Natural killer cell treated with Interleukin-12 subunit alpha and Interleukin-12 subunit beta and Interleukin-15 and Interleukin-18, amount 100 ng/mL, for 72 hours (primary cell): ENCODE results near the gene DDTL. TPM values are rescaled to one million over a fixed set of nuclear protein-coding genes. Genes with fewer than 3 reads are reported as not detected.

Source experiments
- total RNA-seq, 2 donors: library from RNA; stranded (reverse); gene quantifications; one replicate each; pipeline ENCODE4 v1.2.3, GENCODE V29; 2022

Gene DDTL
- total RNA-seq, 2 donors from 2014 or later, result 8.0 TPM; not detected in 1

Other genes with a start within 250 kb of the DDTL start
- gene ZNF70, start 215.8 kb upstream of the DDTL start, total RNA-seq, result 1 to 10 TPM; 5.9 to 8.8 TPM
- under 1 TPM in 1 of 2 donors, not detected in 1; 0.52 TPM for gene VPREB3, start 212.5 kb upstream of the DDTL start, total RNA-seq
- under 1 TPM; 0.83 to 0.86 TPM for gene C22orf15, start 203.9 kb upstream of the DDTL start, total RNA-seq
- gene CHCHD10, start 198.9 kb upstream of the DDTL start, total RNA-seq, result 100 to 1,000 TPM in 1 of 2 donors, 10 to 100 TPM in 1; 50.7 to 135 TPM
- under 1 TPM in 1 of 2 donors, not detected in 1; 0.50 TPM for gene MMP11, start 194.0 kb upstream of the DDTL start, total RNA-seq
- gene SMARCB1, start 179.9 kb upstream of the DDTL start, total RNA-seq, result 100 to 1,000 TPM in 1 of 2 donors, 10 to 100 TPM in 1; 70.5 to 105 TPM
- gene DERL3, start 127.9 kb upstream of the DDTL start, total RNA-seq, result 10 to 100 TPM in 1 of 2 donors, 1 to 10 TPM in 1; 4.7 to 14.3 TPM
- gene SLC2A11, start 109.0 kb upstream of the DDTL start, total RNA-seq, result 10 to 100 TPM in 1 of 2 donors, 1 to 10 TPM in 1; 6.8 to 12.5 TPM
- 100 to 1,000 TPM; 495 to 579 TPM for gene MIF, start 72.5 kb upstream of the DDTL start, total RNA-seq
- not detected for gene GSTT2B, start 5.7 kb upstream of the DDTL start, total RNA-seq
- 100 to 1,000 TPM in 1 of 2 donors, 10 to 100 TPM in 1; 97.4 to 127 TPM for gene DDT, start 7.6 kb downstream of the DDTL start, total RNA-seq
- gene GSTT2, start 13.2 kb downstream of the DDTL start, total RNA-seq, result under 1 TPM in 1 of 2 donors, not detected in 1; 0.47 TPM
- gene GSTT4, start 38.6 kb downstream of the DDTL start, total RNA-seq, result not detected
- gene CABIN1, start 44.4 kb downstream of the DDTL start, total RNA-seq, result 100 to 1,000 TPM in 1 of 2 donors, 10 to 100 TPM in 1; 98.3 to 132 TPM
- gene SUSD2, start 214.6 kb downstream of the DDTL start, total RNA-seq, result 1 to 10 TPM; 2.4 to 2.7 TPM